ENCODE results near the gene GABRR2. TPM values are rescaled to one million over a fixed set of nuclear protein-coding genes. Genes with fewer than 3 reads are reported as not detected.

GABRR2 gene
- total RNA-seq, 1 experiment from 2014 or later, result 0.36 TPM

DNA sequence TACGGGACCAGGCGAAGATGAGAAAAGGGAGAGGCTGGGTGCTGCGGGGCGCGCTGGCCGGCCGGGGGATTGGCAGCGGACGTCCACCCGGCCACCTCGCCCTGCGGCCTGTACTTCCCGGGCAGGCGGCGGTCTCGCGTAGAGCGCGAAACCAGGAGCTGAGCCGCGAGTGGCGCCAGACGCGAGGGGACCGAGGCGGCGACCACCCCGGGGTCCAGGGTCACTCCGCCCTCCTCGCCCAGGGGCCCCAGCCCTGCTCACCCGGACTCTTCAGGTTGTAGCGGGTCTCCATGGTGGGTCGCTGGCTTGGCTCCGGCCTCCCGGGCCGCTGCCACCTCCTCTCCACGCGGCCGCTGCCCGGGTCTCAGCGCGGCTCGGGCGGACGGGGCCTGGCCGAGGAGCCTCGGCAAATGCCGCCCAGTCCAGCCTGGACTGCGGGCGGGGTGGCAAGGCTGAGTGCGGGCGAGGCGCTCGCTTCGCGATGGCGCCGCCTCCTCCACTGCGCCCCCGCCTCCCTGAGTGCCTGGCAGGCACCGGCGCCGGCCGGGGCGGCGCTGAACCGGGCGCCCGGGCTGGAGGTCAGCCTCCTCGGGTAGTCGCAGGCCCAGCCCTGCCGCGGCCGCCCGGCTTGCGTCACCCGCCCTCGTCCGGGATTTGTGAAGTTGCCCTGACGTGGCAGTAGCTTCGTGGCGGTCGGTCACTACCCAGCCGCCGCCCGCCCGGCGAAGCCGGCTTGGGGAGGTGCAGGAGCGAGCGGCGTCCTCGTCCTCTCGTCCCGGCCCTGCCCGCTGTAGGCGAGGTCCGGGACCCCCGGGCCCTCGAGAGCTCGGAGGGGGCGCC is 37.4 kb upstream of the GABRR2 start, which contains the start of gene UBE2J1:
Gene UBE2J1, minus strand, starts transcription at position 445 of the 840 bp plus-strand sequence. Its CDS starts 153 bp downstream, at position 292.
- TF ChIP-seq EZH2 (IDR thresholded peaks at IDR 0.05; ENCODE audit: low read length, unreplicated experiment) (no peak), EZH2phosphoT487 (IDR thresholded peaks at IDR 0.05; ENCODE audit: borderline replicate concordance, low read length) (no peak)
- TF ChIP-seq, protein P1, sequence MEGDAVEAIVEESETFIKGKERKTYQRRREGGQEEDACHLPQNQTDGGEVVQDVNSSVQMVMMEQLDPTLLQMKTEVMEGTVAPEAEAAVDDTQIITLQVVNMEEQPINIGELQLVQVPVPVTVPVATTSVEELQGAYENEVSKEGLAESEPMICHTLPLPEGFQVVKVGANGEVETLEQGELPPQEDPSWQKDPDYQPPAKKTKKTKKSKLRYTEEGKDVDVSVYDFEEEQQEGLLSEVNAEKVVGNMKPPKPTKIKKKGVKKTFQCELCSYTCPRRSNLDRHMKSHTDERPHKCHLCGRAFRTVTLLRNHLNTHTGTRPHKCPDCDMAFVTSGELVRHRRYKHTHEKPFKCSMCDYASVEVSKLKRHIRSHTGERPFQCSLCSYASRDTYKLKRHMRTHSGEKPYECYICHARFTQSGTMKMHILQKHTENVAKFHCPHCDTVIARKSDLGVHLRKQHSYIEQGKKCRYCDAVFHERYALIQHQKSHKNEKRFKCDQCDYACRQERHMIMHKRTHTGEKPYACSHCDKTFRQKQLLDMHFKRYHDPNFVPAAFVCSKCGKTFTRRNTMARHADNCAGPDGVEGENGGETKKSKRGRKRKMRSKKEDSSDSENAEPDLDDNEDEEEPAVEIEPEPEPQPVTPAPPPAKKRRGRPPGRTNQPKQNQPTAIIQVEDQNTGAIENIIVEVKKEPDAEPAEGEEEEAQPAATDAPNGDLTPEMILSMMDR (conservative IDR thresholded peaks at IDR 0.05; ENCODE audit: low read depth, low read length), result no peak
- peak; percentile 82 for DNase-seq
- peaks cover 50% of the 10 kb centered on the region for H3K79me2 ChIP-seq (ENCODE audit: low read length)
- H3K4me2 ChIP-seq (ENCODE audit: low read length), result peak within 1 kb of the TSS; percentile 92
- no peaks in the 10 kb centered on the region for H3K9me2 ChIP-seq (replicated peaks; ENCODE audit: low read length)
- no peaks in the 10 kb centered on the region for H3K36me3 ChIP-seq (ENCODE audit: low read depth, low read length)
- H3K9me3 ChIP-seq (ENCODE audit: low read length), result no peaks in the 10 kb centered on the region
- peak; percentile 93 for ATAC-seq
- H3K4me3 ChIP-seq (ENCODE audit: low read length), result peak within 1 kb of the TSS; percentile 87
- ChIA-PET POLR2A (ENCODE audit: unreplicated experiment) (interaction anchor here (0.6 kb wide), 2 partner anchors 270 to 272 kb away, joined by 3 read pairs; partner anchors contain the start of gene PNRC1), CTCF (interaction anchor here (0.7 kb wide), 1 partner anchor 233 kb away, joined by 3 read pairs; no protein-coding TSS in a partner anchor)
- no TSS peak for BruUV-seq (replicated peaks)
- H3K9ac ChIP-seq (ENCODE audit: low read length), result peak within 1 kb of the TSS; percentile 98
- intact Hi-C loops (cut with micrococcal nuclease), result loop anchor here (1.0 to 5.0 kb wide), 2 partner anchors 54 to 110 kb away; no protein-coding TSS in a partner anchor
- peak within 1 kb of the TSS; percentile 64 for H3K27ac ChIP-seq (ENCODE audit: low read length)
- peak within 1 kb of the TSS; percentile 86 for H2AFZ ChIP-seq (ENCODE audit: low read length)
- H3K27me3 ChIP-seq (ENCODE audit: low read length), result no peaks in the 10 kb centered on the region
- no peaks in the 10 kb centered on the region for H3F3A ChIP-seq (ENCODE audit: low read length, unreplicated experiment)
- peaks cover 29% of the 10 kb centered on the region for H4K20me1 ChIP-seq (ENCODE audit: low read length)
- peaks cover 10% of the 10 kb centered on the region; the same call in 1 of the 2 replicates for H3K4me1 ChIP-seq (ENCODE audit: insufficient read depth, low read length)

DNA sequence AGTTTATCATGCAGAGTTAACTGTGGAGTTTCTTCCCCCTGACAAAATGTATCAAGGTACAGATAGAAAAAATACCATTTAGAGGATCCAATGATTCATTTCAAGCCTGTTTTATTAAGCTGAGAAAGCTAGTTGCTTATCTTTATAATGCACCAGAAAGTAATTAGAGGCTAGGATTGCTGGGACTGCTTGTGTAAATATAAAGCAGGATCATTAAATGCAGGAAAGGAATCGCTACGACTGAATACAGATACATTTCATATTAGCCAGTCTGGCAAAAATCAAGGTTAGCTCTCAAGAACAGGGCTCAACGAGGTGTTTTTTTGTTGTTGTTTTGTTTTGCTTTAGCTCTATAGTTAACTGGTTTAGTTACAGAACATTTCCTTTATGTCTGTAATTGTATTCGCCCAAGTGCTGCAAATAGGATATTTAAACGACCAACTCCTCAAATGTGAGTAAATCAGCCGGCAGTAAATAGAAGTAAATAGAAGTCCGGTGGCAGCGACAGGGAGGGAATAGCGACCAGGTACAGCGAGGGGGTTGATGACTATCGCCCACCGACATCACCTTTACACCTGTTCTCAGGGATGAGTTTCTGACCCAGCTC is 36.7 kb upstream of the GABRR2 start:
- H3K9me3 ChIP-seq (ENCODE audit: low read length), result no peaks in the 10 kb centered on the region
- ChIA-PET CTCF (no interaction called here), POLR2A (ENCODE audit: unreplicated experiment) (interaction anchor here (0.6 to 0.7 kb wide), 2 partner anchors 22 to 130 kb away, joined by 3 read pairs; no protein-coding TSS in a partner anchor)
- H2AFZ ChIP-seq (ENCODE audit: low read length), result peak overlapping the region; percentile 86; the same call in 1 of the 2 replicates
- no peaks in the 10 kb centered on the region for H3K36me3 ChIP-seq (ENCODE audit: low read depth, low read length)
- H3F3A ChIP-seq (ENCODE audit: low read length, unreplicated experiment), result no peaks in the 10 kb centered on the region
- H3K27ac ChIP-seq (ENCODE audit: low read length), result peak overlapping the region; percentile 64
- peak overlapping the region; percentile 92 for H3K4me2 ChIP-seq (ENCODE audit: low read length)
- intact Hi-C loops (cut with micrococcal nuclease), result loop anchor here (1.0 to 5.0 kb wide), 2 partner anchors 53 to 109 kb away; no protein-coding TSS in a partner anchor
- no peaks in the 10 kb centered on the region for H3K9me2 ChIP-seq (replicated peaks; ENCODE audit: low read length)
- TF ChIP-seq EZH2phosphoT487 (IDR thresholded peaks at IDR 0.05; ENCODE audit: borderline replicate concordance, low read length), result no peak
- TF ChIP-seq, protein P1 (conservative IDR thresholded peaks at IDR 0.05; ENCODE audit: low read depth, low read length), result no peak
- no peaks in the 10 kb centered on the region for H3K27me3 ChIP-seq (ENCODE audit: low read length)
- peaks cover 10% of the 10 kb centered on the region; the same call in 1 of the 2 replicates for H3K4me1 ChIP-seq (ENCODE audit: insufficient read depth, low read length)
- peak overlapping the region; percentile 87 for H3K4me3 ChIP-seq (ENCODE audit: low read length)
- DNase-seq, result peak; percentile 22
- BruUV-seq (replicated peaks), result TSS peak; percentile 65
- peaks cover 57% of the 10 kb centered on the region for H3K79me2 ChIP-seq (ENCODE audit: low read length)
- peaks cover 32% of the 10 kb centered on the region for H4K20me1 ChIP-seq (ENCODE audit: low read length)
- no peak for ATAC-seq
- peak overlapping the region; percentile 98 for H3K9ac ChIP-seq (ENCODE audit: low read length)
